Vagina (tissue), 2 donors: Measurements from ENCODE around the gene SIAH2. TPM values are rescaled to one million over a fixed set of nuclear protein-coding genes. Genes with fewer than 3 reads are reported as not detected.

Source experiments
- DNase-seq, 2 donors: peaks; one replicate each; pipeline ENCODE4 v3.0.0-alpha.2; 2017; ENCODE audit errors: extremely low spot score in 2 of 2
- H3K27ac ChIP-seq: fragments of 200-600 bp; sonication (generic); one replicate; pipeline ENCODE4 v1.5.1; 2019
- H3K27me3 ChIP-seq: fragments of 200-600 bp; sonication (generic); one replicate; pipeline ENCODE4 v1.5.1; 2019
- H3K36me3 ChIP-seq, 2 donors: fragments of 200-600 bp; sonication (generic); one replicate each; pipeline ENCODE4 v1.5.1; 2017 to 2019
- H3K4me1 ChIP-seq: fragments of 200-600 bp; sonication (generic); one replicate; pipeline ENCODE4 v1.5.1; 2019
- H3K4me3 ChIP-seq, 2 donors: fragments of 200-600 bp; sonication (generic); 1 replicate in 1 of 2; 2 replicates in 1 of 2; pipeline ENCODE4 v1.5.1; 2016 to 2019
- H3K9me3 ChIP-seq: fragments of 200-600 bp; sonication (generic); one replicate; pipeline ENCODE4 v1.5.1; 2019
- CTCF ChIP-seq, 3 experiments: fragments of 450-650 bp in 2 of 3; fragments of 200-600 bp in 1 of 3; sonication (generic) in 1 of 3; IDR thresholded peaks; one replicate each; pipeline ENCODE4 v1.5.1; 2017 to 2019; ENCODE audit warnings: antibody characterized with exemption in 3 of 3, mild to moderate bottlenecking in 2 of 3, moderate library complexity in 2 of 3
- POLR2A ChIP-seq, 2 donors: fragments of 450-650 bp; IDR thresholded peaks; one replicate each; pipeline ENCODE4 v1.6.1; 2017; ENCODE audit warnings: antibody characterized with exemption in 2 of 2, mild to moderate bottlenecking in 2 of 2, moderate library complexity in 2 of 2
- POLR2AphosphoS5 ChIP-seq, 2 donors: sonication (generic); formaldehyde crosslinking; IDR thresholded peaks; one replicate each; pipeline ENCODE4 v1.9.0; 2017; ENCODE audit warnings: antibody characterized with exemption in 2 of 2, mild to moderate bottlenecking in 2 of 2, low read depth in 1 of 2; ENCODE audit not compliant: insufficient read depth in 1 of 2
- intact Hi-C: fragments of 100-400 bp; cut with DNase I; formaldehyde crosslinking; loops from one replicate; pipeline ENCODE4 v1.15.1; 2023
- total RNA-seq: library from RNA; depleted of rRNA; stranded (reverse); fragments of >200 nt; gene quantifications from one replicate; pipeline ENCODE4 v1.2.3, GENCODE V29; 2016

SIAH2 gene
- total RNA-seq, 1 donor from 2014 or later, result 71.0 TPM

- no peak for TF ChIP-seq POLR2AphosphoS5 (IDR thresholded peaks at IDR 0.05; ENCODE audit: insufficient read depth in 1 of 2, low read depth in 1 of 2)
- TF ChIP-seq POLR2A (IDR thresholded peaks at IDR 0.05), result no peak
- no peak for TF ChIP-seq CTCF (IDR thresholded peaks at IDR 0.05)
- Histone ChIP-seq H3K27me3 (no peaks in the 10 kb centered on the region), H3K4me1 (peaks cover 25% of the 10 kb centered on the region), H3K4me3 (no peak overlapping the region), H3K36me3 (no peaks in the 10 kb centered on the region), H3K9me3 (no peaks in the 10 kb centered on the region), H3K27ac (peak overlapping the region; percentile 99)
- intact Hi-C loops, result loop anchor here (5.0 kb wide), 2 partner anchors 43 to 163 kb away; partner anchors contain the start of gene SELENOT
- DNase-seq, result no peak
These were observed 2.0 kb upstream of the SIAH2 start for GRCh38 chr3:150764967-150765366.

- Histone ChIP-seq H3K4me1 (peaks cover 29% of the 10 kb centered on the region), H3K9me3 (no peaks in the 10 kb centered on the region), H3K27ac (peak overlapping the region; percentile 99), H3K4me3 (peak overlapping the region; percentile 77 to 96), H3K27me3 (no peaks in the 10 kb centered on the region), H3K36me3 (no peaks in the 10 kb centered on the region)
- no peak for TF ChIP-seq CTCF (IDR thresholded peaks at IDR 0.05)
- no peak for TF ChIP-seq POLR2AphosphoS5 (IDR thresholded peaks at IDR 0.05; ENCODE audit: insufficient read depth in 1 of 2, low read depth in 1 of 2)
- TF ChIP-seq POLR2A (IDR thresholded peaks at IDR 0.05), result no peak
- intact Hi-C loops, result loop anchor here (5.0 kb wide), 2 partner anchors 42 to 162 kb away; partner anchors contain the start of gene SELENOT
- no peak for DNase-seq
These were observed 1.6 kb upstream of the SIAH2 start for GRCh38 chr3:150764566-150764965.

GRCh38 chr3:150763841-150764483 is 993 bp upstream of the SIAH2 start:
- intact Hi-C loops, result loop anchor here (5.0 kb wide), 2 partner anchors 42 to 162 kb away; partner anchors contain the start of gene SELENOT
- Histone ChIP-seq H3K9me3 (no peaks in the 10 kb centered on the region), H3K4me3 (peak overlapping the region; percentile 77 to 96), H3K4me1 (peaks cover 35% of the 10 kb centered on the region), H3K27ac (peak overlapping the region; percentile 99), H3K27me3 (no peaks in the 10 kb centered on the region), H3K36me3 (no peaks in the 10 kb centered on the region)
- TF ChIP-seq CTCF (IDR thresholded peaks at IDR 0.05) (peak in 2 of 3 experiments; percentile 21 to 30), POLR2AphosphoS5 (IDR thresholded peaks at IDR 0.05; ENCODE audit: insufficient read depth in 1 of 2, low read depth in 1 of 2) (no peak)
- peak in 1 of 2 donors; percentile 94 for DNase-seq

GRCh38 chr3:150762662-150763121 is 277 bp downstream of the SIAH2 start:
- H3K4me3 ChIP-seq, result peak overlapping the region; percentile 77 to 96
- H3K27ac ChIP-seq, result peak overlapping the region; percentile 99
- TF ChIP-seq POLR2A (IDR thresholded peaks at IDR 0.05), result peak; percentile 96 to 99
- no peak for TF ChIP-seq POLR2AphosphoS5 (IDR thresholded peaks at IDR 0.05; ENCODE audit: insufficient read depth in 1 of 2, low read depth in 1 of 2)
- no peak for TF ChIP-seq CTCF (IDR thresholded peaks at IDR 0.05)
- H3K9me3 ChIP-seq, result no peaks in the 10 kb centered on the region
- H3K36me3 ChIP-seq, result no peaks in the 10 kb centered on the region
- intact Hi-C loops, result loop anchor here (5.0 kb wide), 2 partner anchors 40 to 160 kb away; partner anchors contain the start of gene SELENOT
- no peak for DNase-seq
- H3K4me1 ChIP-seq, result peaks cover 47% of the 10 kb centered on the region
- no peaks in the 10 kb centered on the region for H3K27me3 ChIP-seq
